Breast epithelium (tissue), 3 donors: Measurements from ENCODE around the gene TPT1.
"Not testable (repeated sequence)": the region's sequence is repeated elsewhere in the genome, so short reads cannot be mapped to it uniquely, and the experiment has no call there.

ENCODE experiments used
- POLR2A ChIP-seq: fragments of 450-650 bp; IDR thresholded peaks from one replicate; pipeline ENCODE4 v1.6.1; 2016; ENCODE audit warnings: antibody characterized with exemption, mild to moderate bottlenecking, moderate library complexity
- POLR2AphosphoS5 ChIP-seq, 3 donors: sonication (generic); formaldehyde crosslinking; IDR thresholded peaks; one replicate each; pipeline ENCODE4 v1.6.1; 2017; ENCODE audit warnings: antibody characterized with exemption in 3 of 3
- TF ChIP-seq, protein P1 (sequence below), 3 donors: fragments of 450-650 bp; IDR thresholded peaks; one replicate each; pipeline ENCODE4 v1.5.1; 2016 to 2017; ENCODE audit warnings: antibody characterized with exemption in 3 of 3, mild to moderate bottlenecking in 3 of 3, moderate library complexity in 3 of 3

DNA sequence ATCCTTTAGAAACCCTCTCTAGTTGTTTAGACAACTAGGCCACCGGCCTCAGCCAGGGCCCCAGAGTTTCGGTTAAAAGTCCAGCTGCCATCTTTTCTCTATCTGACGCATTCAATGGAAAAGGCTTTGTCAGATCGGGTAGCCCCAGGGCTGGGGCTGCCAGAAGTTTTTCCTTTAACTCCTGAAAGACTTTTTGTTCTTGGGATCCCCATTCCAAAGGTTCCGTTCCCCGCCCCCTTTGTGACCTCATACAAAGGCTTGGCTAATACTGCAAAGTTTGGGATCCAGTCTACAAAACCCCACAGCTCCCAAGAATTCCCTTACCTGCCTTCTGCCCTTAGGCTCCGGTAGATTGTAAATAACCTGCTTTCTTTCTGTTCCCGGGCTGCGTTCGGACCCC, 38.5 kb upstream of the TPT1 start:
- TF ChIP-seq, protein P1, sequence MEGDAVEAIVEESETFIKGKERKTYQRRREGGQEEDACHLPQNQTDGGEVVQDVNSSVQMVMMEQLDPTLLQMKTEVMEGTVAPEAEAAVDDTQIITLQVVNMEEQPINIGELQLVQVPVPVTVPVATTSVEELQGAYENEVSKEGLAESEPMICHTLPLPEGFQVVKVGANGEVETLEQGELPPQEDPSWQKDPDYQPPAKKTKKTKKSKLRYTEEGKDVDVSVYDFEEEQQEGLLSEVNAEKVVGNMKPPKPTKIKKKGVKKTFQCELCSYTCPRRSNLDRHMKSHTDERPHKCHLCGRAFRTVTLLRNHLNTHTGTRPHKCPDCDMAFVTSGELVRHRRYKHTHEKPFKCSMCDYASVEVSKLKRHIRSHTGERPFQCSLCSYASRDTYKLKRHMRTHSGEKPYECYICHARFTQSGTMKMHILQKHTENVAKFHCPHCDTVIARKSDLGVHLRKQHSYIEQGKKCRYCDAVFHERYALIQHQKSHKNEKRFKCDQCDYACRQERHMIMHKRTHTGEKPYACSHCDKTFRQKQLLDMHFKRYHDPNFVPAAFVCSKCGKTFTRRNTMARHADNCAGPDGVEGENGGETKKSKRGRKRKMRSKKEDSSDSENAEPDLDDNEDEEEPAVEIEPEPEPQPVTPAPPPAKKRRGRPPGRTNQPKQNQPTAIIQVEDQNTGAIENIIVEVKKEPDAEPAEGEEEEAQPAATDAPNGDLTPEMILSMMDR (IDR thresholded peaks at IDR 0.05): not testable (repeated sequence)
- not testable (repeated sequence) for TF ChIP-seq POLR2A; POLR2AphosphoS5 (IDR thresholded peaks at IDR 0.05)
